ENCODE measurements around the gene CBR3. TPM values are rescaled to one million over a fixed set of nuclear protein-coding genes. Genes with fewer than 3 reads are reported as not detected.

Gene CBR3
- total and polyA plus RNA-seq, 2 of the 13 experiments (the other 11 are each of a cell fraction or from before 2014, with no cell fraction given): not detected

DNA sequence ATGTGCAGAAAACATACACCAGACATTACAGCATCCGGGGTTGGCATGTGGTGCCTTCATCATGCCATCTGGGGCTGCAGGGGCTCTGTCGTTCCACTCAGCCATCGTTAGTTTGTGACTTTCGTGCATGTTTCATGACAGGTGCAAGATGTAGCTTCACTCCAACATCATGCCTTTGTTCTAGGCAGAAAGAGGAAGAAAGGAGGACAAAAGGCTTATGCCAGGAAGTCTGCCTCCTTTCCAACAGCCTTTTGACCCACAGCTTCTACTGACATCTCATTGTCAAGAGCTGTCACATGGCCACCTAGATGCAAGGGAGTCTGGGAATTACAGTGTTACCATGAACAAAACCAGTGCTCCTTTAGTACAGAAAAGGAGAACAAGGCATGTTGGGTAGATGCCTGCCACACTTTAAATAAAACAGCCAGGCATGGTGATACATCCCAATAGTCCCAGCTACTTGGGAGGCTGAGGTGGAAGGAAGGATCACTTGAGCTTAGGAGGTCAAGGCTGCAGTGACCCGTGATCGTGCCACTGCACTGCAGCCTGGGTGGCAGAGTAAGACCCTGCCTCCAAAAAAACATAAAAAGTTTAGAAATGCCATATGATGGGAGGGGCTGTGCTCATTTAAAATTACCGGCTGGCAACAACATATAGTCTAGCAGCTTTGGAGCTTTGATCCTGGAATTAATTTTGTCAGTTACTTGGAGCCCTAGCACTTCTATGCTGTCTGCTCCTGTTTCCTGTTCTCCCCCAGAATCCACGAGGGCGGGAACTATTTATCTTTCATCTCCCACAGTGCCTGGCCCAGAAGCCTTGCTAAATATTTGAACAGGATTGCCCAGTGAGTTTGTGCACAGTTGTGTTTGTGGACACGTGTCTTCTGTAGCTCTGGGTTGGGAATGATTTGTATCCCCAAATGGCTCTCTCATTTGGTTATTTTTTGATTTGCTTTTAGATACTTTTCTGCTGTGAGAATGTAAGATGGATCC lies 29.2 kb downstream of the CBR3 start (continued):
- TF ChIP-seq, protein P1, sequence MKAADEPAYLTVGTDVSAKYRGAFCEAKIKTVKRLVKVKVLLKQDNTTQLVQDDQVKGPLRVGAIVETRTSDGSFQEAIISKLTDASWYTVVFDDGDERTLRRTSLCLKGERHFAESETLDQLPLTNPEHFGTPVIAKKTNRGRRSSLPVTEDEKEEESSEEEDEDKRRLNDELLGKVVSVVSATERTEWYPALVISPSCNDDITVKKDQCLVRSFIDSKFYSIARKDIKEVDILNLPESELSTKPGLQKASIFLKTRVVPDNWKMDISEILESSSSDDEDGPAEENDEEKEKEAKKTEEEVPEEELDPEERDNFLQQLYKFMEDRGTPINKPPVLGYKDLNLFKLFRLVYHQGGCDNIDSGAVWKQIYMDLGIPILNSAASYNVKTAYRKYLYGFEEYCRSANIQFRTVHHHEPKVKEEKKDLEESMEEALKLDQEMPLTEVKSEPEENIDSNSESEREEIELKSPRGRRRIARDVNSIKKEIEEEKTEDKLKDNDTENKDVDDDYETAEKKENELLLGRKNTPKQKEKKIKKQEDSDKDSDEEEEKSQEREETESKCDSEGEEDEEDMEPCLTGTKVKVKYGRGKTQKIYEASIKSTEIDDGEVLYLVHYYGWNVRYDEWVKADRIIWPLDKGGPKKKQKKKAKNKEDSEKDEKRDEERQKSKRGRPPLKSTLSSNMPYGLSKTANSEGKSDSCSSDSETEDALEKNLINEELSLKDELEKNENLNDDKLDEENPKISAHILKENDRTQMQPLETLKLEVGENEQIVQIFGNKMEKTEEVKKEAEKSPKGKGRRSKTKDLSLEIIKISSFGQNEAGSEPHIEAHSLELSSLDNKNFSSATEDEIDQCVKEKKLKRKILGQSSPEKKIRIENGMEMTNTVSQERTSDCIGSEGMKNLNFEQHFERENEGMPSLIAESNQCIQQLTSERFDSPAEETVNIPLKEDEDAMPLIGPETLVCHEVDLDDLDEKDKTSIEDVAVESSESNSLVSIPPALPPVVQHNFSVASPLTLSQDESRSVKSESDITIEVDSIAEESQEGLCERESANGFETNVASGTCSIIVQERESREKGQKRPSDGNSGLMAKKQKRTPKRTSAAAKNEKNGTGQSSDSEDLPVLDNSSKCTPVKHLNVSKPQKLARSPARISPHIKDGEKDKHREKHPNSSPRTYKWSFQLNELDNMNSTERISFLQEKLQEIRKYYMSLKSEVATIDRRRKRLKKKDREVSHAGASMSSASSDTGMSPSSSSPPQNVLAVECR (CRISPR knock-in tag; IDR thresholded peaks at IDR 0.05; ENCODE audit: borderline replicate concordance): peak; percentile 51; the same call in 1 of the 2 replicates
- no peak for TF ChIP-seq ZNF367 (CRISPR knock-in tag; IDR thresholded peaks at IDR 0.05; ENCODE audit: borderline replicate concordance)
- TF ChIP-seq HMG20B (CRISPR knock-in tag; conservative IDR thresholded peaks at IDR 0.05): 0 out of 2 replicates have a peak, but pooled peaks have one; percentile 28
- TF ChIP-seq SRY (CRISPR knock-in tag; IDR thresholded peaks at IDR 0.05): no peak
- TF ChIP-seq, protein P2, sequence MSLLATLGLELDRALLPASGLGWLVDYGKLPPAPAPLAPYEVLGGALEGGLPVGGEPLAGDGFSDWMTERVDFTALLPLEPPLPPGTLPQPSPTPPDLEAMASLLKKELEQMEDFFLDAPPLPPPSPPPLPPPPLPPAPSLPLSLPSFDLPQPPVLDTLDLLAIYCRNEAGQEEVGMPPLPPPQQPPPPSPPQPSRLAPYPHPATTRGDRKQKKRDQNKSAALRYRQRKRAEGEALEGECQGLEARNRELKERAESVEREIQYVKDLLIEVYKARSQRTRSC (CRISPR knock-in tag; IDR thresholded peaks at IDR 0.05; ENCODE audit: low read depth): no peak
- TF ChIP-seq, protein P3, sequence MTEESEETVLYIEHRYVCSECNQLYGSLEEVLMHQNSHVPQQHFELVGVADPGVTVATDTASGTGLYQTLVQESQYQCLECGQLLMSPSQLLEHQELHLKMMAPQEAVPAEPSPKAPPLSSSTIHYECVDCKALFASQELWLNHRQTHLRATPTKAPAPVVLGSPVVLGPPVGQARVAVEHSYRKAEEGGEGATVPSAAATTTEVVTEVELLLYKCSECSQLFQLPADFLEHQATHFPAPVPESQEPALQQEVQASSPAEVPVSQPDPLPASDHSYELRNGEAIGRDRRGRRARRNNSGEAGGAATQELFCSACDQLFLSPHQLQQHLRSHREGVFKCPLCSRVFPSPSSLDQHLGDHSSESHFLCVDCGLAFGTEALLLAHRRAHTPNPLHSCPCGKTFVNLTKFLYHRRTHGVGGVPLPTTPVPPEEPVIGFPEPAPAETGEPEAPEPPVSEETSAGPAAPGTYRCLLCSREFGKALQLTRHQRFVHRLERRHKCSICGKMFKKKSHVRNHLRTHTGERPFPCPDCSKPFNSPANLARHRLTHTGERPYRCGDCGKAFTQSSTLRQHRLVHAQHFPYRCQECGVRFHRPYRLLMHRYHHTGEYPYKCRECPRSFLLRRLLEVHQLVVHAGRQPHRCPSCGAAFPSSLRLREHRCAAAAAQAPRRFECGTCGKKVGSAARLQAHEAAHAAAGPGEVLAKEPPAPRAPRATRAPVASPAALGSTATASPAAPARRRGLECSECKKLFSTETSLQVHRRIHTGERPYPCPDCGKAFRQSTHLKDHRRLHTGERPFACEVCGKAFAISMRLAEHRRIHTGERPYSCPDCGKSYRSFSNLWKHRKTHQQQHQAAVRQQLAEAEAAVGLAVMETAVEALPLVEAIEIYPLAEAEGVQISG (CRISPR knock-in tag; IDR thresholded peaks at IDR 0.05): 0 out of 2 replicates have a peak, but pooled peaks have one; percentile 34
- no peak for TF ChIP-seq CBX5 (CRISPR knock-in tag; IDR thresholded peaks at IDR 0.05; ENCODE audit: borderline replicate concordance)
- peak; percentile 75 for TF ChIP-seq GATAD2A (CRISPR knock-in tag; IDR thresholded peaks at IDR 0.05)
- TF ChIP-seq, protein P4, sequence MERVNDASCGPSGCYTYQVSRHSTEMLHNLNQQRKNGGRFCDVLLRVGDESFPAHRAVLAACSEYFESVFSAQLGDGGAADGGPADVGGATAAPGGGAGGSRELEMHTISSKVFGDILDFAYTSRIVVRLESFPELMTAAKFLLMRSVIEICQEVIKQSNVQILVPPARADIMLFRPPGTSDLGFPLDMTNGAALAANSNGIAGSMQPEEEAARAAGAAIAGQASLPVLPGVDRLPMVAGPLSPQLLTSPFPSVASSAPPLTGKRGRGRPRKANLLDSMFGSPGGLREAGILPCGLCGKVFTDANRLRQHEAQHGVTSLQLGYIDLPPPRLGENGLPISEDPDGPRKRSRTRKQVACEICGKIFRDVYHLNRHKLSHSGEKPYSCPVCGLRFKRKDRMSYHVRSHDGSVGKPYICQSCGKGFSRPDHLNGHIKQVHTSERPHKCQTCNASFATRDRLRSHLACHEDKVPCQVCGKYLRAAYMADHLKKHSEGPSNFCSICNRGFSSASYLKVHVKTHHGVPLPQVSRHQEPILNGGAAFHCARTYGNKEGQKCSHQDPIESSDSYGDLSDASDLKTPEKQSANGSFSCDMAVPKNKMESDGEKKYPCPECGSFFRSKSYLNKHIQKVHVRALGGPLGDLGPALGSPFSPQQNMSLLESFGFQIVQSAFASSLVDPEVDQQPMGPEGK (CRISPR knock-in tag; IDR thresholded peaks at IDR 0.05): peak; percentile 79
- TF ChIP-seq, protein P5, sequence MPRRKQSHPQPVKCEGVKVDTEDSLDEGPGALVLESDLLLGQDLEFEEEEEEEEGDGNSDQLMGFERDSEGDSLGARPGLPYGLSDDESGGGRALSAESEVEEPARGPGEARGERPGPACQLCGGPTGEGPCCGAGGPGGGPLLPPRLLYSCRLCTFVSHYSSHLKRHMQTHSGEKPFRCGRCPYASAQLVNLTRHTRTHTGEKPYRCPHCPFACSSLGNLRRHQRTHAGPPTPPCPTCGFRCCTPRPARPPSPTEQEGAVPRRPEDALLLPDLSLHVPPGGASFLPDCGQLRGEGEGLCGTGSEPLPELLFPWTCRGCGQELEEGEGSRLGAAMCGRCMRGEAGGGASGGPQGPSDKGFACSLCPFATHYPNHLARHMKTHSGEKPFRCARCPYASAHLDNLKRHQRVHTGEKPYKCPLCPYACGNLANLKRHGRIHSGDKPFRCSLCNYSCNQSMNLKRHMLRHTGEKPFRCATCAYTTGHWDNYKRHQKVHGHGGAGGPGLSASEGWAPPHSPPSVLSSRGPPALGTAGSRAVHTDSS (CRISPR knock-in tag; conservative IDR thresholded peaks at IDR 0.05): no peak
- TF ChIP-seq, protein P6, sequence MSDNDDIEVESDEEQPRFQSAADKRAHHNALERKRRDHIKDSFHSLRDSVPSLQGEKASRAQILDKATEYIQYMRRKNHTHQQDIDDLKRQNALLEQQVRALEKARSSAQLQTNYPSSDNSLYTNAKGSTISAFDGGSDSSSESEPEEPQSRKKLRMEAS (IDR thresholded peaks at IDR 0.05): peak; percentile 70
- TF ChIP-seq ZNF777 (CRISPR knock-in tag; IDR thresholded peaks at IDR 0.05): no peak
- TF ChIP-seq SRSF9 (IDR thresholded peaks at IDR 0.05; ENCODE audit: borderline replicate concordance, insufficient read depth, low read depth, low read length, poor library complexity, severe bottlenecking): no peak
- TF ChIP-seq, protein P7, sequence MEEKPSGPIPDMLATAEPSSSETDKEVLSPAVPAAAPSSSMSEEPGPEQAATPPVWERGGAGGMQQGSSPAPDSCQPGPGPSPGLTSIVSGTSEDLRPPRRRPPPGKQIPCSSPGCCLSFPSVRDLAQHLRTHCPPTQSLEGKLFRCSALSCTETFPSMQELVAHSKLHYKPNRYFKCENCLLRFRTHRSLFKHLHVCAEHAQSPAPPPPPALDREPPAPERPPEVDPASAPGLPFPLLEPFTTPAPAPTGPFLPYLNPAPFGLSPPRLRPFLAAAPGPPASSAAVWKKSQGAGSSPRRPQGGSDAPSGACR (CRISPR knock-in tag; IDR thresholded peaks at IDR 0.05): no peak
